Stomach (tissue), 4 donors: ENCODE measurements around the gene TXLNB.

Experiments
- POLR2A ChIP-seq, 4 donors: fragments of 450-650 bp; IDR thresholded peaks; one replicate each; pipeline ENCODE4 v1.6.1; 2016; ENCODE audit warnings: antibody characterized with exemption in 4 of 4, control low read depth in 2 of 4, mild to moderate bottlenecking in 1 of 4, moderate library complexity in 1 of 4
- TF ChIP-seq, protein P1 (sequence below), 7 experiments: fragments of 450-650 bp in 4 of 7; fragments of 200-600 bp in 3 of 7; sonication (generic) in 3 of 7; IDR thresholded peaks; one replicate each; pipeline ENCODE4 v1.5.1; 2016 to 2019; ENCODE audit warnings: antibody characterized with exemption in 7 of 7, control low read depth in 2 of 7, mild to moderate bottlenecking in 1 of 7

DNA sequence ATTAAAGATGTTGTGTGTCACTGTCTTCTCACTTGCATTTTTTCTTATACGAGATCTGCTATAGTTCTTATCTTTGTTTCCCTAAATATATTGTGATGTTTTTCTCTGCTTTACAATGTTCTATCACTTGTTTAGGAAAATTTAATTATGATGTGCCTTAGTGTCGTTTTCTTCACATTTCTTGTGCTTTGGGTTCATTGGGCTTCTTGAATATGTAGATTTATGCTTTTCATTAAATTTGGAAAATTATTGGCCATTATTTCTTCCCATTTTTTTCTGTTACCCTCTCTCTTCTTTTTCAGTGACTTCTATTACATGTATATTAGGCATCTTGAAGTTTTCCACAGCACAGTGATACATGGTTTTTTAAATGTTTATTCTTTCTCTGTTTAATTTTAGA, 49.3 kb upstream of the TXLNB start:
- TF ChIP-seq, protein P1, sequence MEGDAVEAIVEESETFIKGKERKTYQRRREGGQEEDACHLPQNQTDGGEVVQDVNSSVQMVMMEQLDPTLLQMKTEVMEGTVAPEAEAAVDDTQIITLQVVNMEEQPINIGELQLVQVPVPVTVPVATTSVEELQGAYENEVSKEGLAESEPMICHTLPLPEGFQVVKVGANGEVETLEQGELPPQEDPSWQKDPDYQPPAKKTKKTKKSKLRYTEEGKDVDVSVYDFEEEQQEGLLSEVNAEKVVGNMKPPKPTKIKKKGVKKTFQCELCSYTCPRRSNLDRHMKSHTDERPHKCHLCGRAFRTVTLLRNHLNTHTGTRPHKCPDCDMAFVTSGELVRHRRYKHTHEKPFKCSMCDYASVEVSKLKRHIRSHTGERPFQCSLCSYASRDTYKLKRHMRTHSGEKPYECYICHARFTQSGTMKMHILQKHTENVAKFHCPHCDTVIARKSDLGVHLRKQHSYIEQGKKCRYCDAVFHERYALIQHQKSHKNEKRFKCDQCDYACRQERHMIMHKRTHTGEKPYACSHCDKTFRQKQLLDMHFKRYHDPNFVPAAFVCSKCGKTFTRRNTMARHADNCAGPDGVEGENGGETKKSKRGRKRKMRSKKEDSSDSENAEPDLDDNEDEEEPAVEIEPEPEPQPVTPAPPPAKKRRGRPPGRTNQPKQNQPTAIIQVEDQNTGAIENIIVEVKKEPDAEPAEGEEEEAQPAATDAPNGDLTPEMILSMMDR (IDR thresholded peaks at IDR 0.05), result no peak
- no peak for TF ChIP-seq POLR2A (IDR thresholded peaks at IDR 0.05)
